Measurements from ENCODE around the gene DHRSX. TPM values are rescaled to one million over a fixed set of nuclear protein-coding genes. Genes with fewer than 3 reads are reported as not detected.
"Not testable (repeated sequence)": the region's sequence is repeated elsewhere in the genome, so short reads cannot be mapped to it uniquely, and the experiment has no call there.

DHRSX gene
- total and polyA plus RNA-seq, 9 donors, result 12.2 to 25.9 (median 20.4) TPM

- DNase-seq, result no peak
- Histone ChIP-seq H3K27me3 (no peaks in the 10 kb centered on the region), H3K4me3 (no peak overlapping the region), H3K9me3 (peaks cover 0 to 3% of the 10 kb centered on the region in 2 donors), H3K4me1 (ENCODE audit: insufficient read depth) (peaks cover 1% of the 10 kb centered on the region), H3K27ac (no peak overlapping the region), H3K36me3 (no peaks in the 10 kb centered on the region)
- 83 to 90% (median 84%) methylated on average over 2 of the region's 2 CpGs for WGBS, 3 donors
- intact Hi-C loops (cut with DNase I), result no loop called here
- TF ChIP-seq EP300 (IDR thresholded peaks at IDR 0.05) (no peak), CTCF (IDR thresholded peaks at IDR 0.05) (no peak), POLR2A (IDR thresholded peaks at IDR 0.05) (no peak)
Measured at GRCh38 chrX:2424317-2424716, 76.5 kb downstream of the DHRSX start.

- intact Hi-C loops (cut with DNase I), result no loop called here
- no peak for DNase-seq
- TF ChIP-seq EP300 (IDR thresholded peaks at IDR 0.05) (no peak), POLR2A (IDR thresholded peaks at IDR 0.05) (no peak)
- peaks cover 1% of the 10 kb centered on the region for H3K4me1 ChIP-seq (ENCODE audit: insufficient read depth)
- H3K4me3 ChIP-seq, result no peak overlapping the region
- H3K9me3 ChIP-seq, result peaks cover 0 to 3% of the 10 kb centered on the region in 2 donors
- H3K27me3 ChIP-seq, result no peaks in the 10 kb centered on the region
- no peak overlapping the region for H3K27ac ChIP-seq
- H3K36me3 ChIP-seq, result no peaks in the 10 kb centered on the region
- WGBS, 3 donors, result 69 to 85% (median 73%) methylated on average over 4 of the region's 4 CpGs
Measured at GRCh38 chrX:2423899-2424298, 76.9 kb downstream of the DHRSX start.

GRCh38 chrX:2423282-2423681, 77.5 kb downstream of the DHRSX start:
- 82 to 86% (median 84%) methylated on average over 8 of the region's 8 CpGs for WGBS, 3 donors
- DNase-seq, result no peak
- H3K9me3 ChIP-seq, result peaks cover 0 to 3% of the 10 kb centered on the region in 2 donors
- TF ChIP-seq POLR2A (IDR thresholded peaks at IDR 0.05) (no peak), EP300 (IDR thresholded peaks at IDR 0.05) (no peak), CTCF (IDR thresholded peaks at IDR 0.05) (no peak)
- intact Hi-C loops (cut with DNase I), result no loop called here
- H3K4me1 ChIP-seq (ENCODE audit: insufficient read depth), result peaks cover 1% of the 10 kb centered on the region
- no peak overlapping the region for H3K27ac ChIP-seq
- no peaks in the 10 kb centered on the region for H3K36me3 ChIP-seq
- no peaks in the 10 kb centered on the region for H3K27me3 ChIP-seq
- H3K4me3 ChIP-seq, result no peak overlapping the region

- DNase-seq; intact Hi-C loops (cut with DNase I): not testable (repeated sequence)
- 97 to 98% (median 98%) methylated on average over 3 to 6 of the region's 7 CpGs for WGBS, 3 donors
Measured at GRCh38 chrX:2419418-2419817, 81.4 kb downstream of the DHRSX start.

GRCh38 chrX:2418000-2418399, 82.8 kb downstream of the DHRSX start:
- DNase-seq, result no peak
- Histone ChIP-seq H3K27ac (no peak overlapping the region), H3K36me3 (no peaks in the 10 kb centered on the region), H3K9me3 (no peaks in the 10 kb centered on the region), H3K4me1 (ENCODE audit: insufficient read depth) (no peaks in the 10 kb centered on the region), H3K4me3 (no peak overlapping the region), H3K27me3 (no peaks in the 10 kb centered on the region)
- WGBS, 3 donors, result 89 to 97% (median 96%) methylated on average over 2 of the region's 2 CpGs
- intact Hi-C loops (cut with DNase I), result no loop called here
- TF ChIP-seq CTCF (IDR thresholded peaks at IDR 0.05) (no peak), EP300 (IDR thresholded peaks at IDR 0.05) (no peak), POLR2A (IDR thresholded peaks at IDR 0.05) (no peak)

More at GRCh38 chrX:2419418-2419817, 81.4 kb downstream of the DHRSX start:
- not testable (repeated sequence) for H3K4me3 ChIP-seq; H3K9me3 ChIP-seq; H3K27ac ChIP-seq; H3K36me3 ChIP-seq; H3K27me3 ChIP-seq; H3K4me1 ChIP-seq (ENCODE audit: insufficient read depth)
